Stomach (tissue), 4 donors: ENCODE measurements around the gene PFKFB4.

ENCODE experiments used
- CTCF ChIP-seq, 7 experiments: fragments of 450-650 bp in 4 of 7; fragments of 200-600 bp in 3 of 7; sonication (generic) in 3 of 7; IDR thresholded peaks; one replicate each; pipeline ENCODE4 v1.5.1; 2016 to 2019; ENCODE audit warnings: antibody characterized with exemption in 7 of 7, control low read depth in 2 of 7, mild to moderate bottlenecking in 1 of 7
- EP300 ChIP-seq: sonication (generic); formaldehyde crosslinking; IDR thresholded peaks from one replicate; pipeline ENCODE4 v1.6.1; 2017; ENCODE audit warnings: antibody characterized with exemption
- POLR2A ChIP-seq, 4 donors: fragments of 450-650 bp; IDR thresholded peaks; one replicate each; pipeline ENCODE4 v1.6.1; 2016; ENCODE audit warnings: antibody characterized with exemption in 4 of 4, control low read depth in 2 of 4, mild to moderate bottlenecking in 1 of 4, moderate library complexity in 1 of 4
- POLR2AphosphoS5 ChIP-seq, 3 donors: sonication (generic); formaldehyde crosslinking; IDR thresholded peaks; one replicate each; pipeline ENCODE4 v1.6.1; 2016; ENCODE audit warnings: antibody characterized with exemption in 3 of 3

- no peak for TF ChIP-seq CTCF (IDR thresholded peaks at IDR 0.05)
- TF ChIP-seq EP300: no peak
- no peak for TF ChIP-seq POLR2A (IDR thresholded peaks at IDR 0.05)
- TF ChIP-seq POLR2AphosphoS5 (IDR thresholded peaks at IDR 0.05): no peak
These were observed 50.6 kb downstream of the PFKFB4 start for GRCh38 chr3:48505968-48506504.
